Measurements from ENCODE around the gene PRKCH. TPM values are rescaled to one million over a fixed set of nuclear protein-coding genes. Genes with fewer than 3 reads are reported as not detected.

The PRKCH gene
- total RNA-seq, 2 donors from 2014 or later, result 24.6 to 73.6 TPM

DNA sequence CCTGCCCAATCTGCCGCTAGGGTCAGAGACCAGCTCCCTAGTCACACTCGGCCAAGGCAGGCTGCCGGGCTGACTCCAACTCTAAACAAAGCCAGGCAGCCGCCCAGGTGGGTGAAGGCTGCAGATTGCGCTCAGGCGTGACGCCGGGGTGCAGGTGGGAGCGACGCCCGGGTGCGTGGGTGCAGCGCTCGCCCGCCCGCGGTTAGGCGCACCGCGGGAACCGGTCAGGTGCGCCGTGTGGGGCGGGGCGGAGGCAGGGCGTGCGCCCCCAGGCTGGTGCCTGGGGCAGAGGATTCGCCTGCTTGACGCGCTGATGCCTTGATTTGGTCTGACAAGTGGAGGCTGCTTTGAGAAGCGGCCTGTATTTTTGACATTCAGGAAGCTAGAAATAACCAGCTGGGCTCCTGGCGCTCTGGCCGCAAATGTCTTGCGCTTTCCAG lies 247.2 kb downstream of the PRKCH start:
- ATAC-seq (ENCODE audit: insufficient number of reproducible peaks, low FRiP score, low read depth), result no peak
- peak overlapping the region; percentile 67 for H3K4me3 ChIP-seq
- H3K9me3 ChIP-seq, result no peaks in the 10 kb centered on the region
- no peak for DNase-seq (ENCODE audit: low spot score)
- peaks cover 13 to 39% of the 10 kb centered on the region in 2 donors for H3K4me1 ChIP-seq (ENCODE audit: control insufficient read depth in 1 of 2, low read depth in 2 of 2)
- H3K27ac ChIP-seq, result peak overlapping the region in 1 of 2 donors; percentile 16
- TF ChIP-seq, protein P1, sequence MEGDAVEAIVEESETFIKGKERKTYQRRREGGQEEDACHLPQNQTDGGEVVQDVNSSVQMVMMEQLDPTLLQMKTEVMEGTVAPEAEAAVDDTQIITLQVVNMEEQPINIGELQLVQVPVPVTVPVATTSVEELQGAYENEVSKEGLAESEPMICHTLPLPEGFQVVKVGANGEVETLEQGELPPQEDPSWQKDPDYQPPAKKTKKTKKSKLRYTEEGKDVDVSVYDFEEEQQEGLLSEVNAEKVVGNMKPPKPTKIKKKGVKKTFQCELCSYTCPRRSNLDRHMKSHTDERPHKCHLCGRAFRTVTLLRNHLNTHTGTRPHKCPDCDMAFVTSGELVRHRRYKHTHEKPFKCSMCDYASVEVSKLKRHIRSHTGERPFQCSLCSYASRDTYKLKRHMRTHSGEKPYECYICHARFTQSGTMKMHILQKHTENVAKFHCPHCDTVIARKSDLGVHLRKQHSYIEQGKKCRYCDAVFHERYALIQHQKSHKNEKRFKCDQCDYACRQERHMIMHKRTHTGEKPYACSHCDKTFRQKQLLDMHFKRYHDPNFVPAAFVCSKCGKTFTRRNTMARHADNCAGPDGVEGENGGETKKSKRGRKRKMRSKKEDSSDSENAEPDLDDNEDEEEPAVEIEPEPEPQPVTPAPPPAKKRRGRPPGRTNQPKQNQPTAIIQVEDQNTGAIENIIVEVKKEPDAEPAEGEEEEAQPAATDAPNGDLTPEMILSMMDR (IDR thresholded peaks at IDR 0.05), result peak; percentile 17
- H3K27me3 ChIP-seq (replicated peaks; ENCODE audit: insufficient read depth), result no peaks in the 10 kb centered on the region
- no peaks in the 10 kb centered on the region for H3K36me3 ChIP-seq

DNA sequence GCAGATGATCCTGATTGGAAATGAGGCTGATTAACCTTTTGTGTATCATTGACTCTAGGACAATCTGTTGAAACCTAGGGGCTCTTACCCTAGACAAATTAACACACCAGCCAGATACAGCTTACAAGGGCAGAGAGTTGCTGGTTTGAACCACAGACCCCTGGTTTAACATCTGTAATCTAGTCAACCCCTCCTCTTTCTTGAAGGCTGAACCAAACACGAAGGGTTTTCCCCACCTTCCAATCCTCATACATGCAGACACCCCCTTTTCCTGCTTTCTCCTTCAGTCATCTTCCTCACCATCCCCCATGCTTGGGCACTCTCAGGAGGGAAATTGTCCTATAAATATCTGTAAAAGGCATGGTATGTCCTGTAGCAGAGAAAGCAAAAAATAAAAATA lies 247.9 kb downstream of the PRKCH start:
- ATAC-seq (ENCODE audit: insufficient number of reproducible peaks, low FRiP score, low read depth), result no peak
- peaks cover 13 to 45% of the 10 kb centered on the region in 2 donors for H3K4me1 ChIP-seq (ENCODE audit: control insufficient read depth in 1 of 2, low read depth in 2 of 2)

DNA sequence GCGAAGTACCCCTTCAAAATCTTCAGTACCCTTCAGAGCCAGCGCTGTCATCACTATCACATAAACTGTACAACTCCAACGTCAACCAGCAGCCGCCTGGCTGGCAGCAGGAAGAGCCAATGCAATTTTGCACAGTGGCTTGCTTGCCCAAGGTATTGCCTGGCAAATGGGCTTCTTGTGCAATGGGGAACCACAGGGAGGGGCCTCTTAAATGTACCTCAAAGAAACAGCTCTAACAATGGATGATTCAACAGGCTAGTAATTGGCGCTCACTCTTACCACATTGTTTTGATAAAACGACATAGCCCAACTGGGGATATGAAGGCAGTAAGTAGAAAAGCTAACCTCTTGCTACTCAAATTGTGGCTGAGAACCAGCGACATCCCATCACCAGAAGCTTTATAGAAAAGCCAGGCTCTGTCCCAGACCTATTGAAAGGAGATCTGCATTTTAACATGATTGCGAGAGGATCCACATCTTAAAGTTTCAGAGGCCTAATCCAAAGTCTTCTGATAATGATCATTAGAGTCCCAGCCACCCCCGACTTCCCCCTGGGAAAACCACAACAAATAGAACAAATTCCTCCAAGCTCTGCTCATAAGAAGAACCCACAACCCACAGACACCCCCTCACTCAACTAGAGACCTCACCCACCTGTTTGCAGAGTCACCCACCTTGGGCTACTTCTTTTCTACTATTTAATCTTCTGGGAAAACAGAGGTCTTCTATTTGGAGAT lies 248.6 kb downstream of the PRKCH start:
- Histone ChIP-seq H3K9me3 (no peaks in the 10 kb centered on the region), H3K4me3 (no peak overlapping the region), H3K27me3 (replicated peaks; ENCODE audit: insufficient read depth) (no peaks in the 10 kb centered on the region), H3K36me3 (no peaks in the 10 kb centered on the region), H3K4me1 (ENCODE audit: control insufficient read depth in 1 of 2, low read depth in 2 of 2) (peaks cover 13 to 49% of the 10 kb centered on the region in 2 donors), H3K27ac (peak overlapping the region; percentile 20 to 37)
- no peak for ATAC-seq (ENCODE audit: insufficient number of reproducible peaks, low FRiP score, low read depth)
- DNase-seq (ENCODE audit: low spot score), result no peak
- TF ChIP-seq, protein P1 (IDR thresholded peaks at IDR 0.05), result no peak

More for the DNA sequence above, 247.9 kb downstream of the PRKCH start:
- TF ChIP-seq, protein P1 (IDR thresholded peaks at IDR 0.05), result no peak
- DNase-seq (ENCODE audit: low spot score), result no peak
- H3K4me3 ChIP-seq, result no peak overlapping the region
- H3K9me3 ChIP-seq, result no peaks in the 10 kb centered on the region
- peak overlapping the region in 1 of 2 donors; percentile 16 for H3K27ac ChIP-seq
- no peaks in the 10 kb centered on the region for H3K27me3 ChIP-seq (replicated peaks; ENCODE audit: insufficient read depth)
- H3K36me3 ChIP-seq, result no peaks in the 10 kb centered on the region

DNA sequence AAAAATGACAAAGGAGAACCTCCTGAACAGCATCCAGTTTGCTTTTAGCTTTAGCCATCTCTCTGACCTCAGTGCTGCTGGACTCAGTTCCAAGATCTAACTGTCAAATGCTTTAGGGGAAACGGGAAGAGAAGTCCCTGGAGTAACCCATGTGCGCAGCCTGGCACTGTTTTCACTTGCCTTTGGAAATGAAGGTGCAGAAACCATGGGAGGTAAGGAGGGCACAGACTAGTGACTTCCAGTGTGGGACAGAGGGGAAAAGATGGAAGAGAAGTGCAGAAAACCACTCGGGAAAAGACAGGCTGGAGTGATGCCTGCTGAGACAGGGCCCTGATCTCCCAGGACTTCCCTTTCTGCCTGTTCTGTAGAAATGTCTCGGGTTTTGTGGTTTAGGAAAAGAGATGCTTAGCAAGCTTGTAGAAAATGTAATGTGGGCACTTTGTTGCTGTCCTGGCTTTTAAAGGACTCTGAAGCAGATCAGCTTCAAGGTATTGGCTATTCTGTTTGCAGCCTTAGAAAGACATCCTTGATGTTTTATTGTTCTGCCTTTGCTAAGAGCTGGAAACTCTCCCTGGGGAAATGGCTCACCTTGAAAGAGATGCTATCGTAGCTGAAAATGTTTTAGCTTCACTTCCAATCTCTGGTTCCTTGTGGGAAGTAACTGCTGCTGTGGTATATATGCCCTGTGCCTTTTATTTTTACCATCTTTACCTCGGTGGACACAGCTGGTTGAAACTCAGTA lies 249.3 kb downstream of the PRKCH start:
- Histone ChIP-seq H3K4me1 (ENCODE audit: control insufficient read depth in 1 of 2, low read depth in 2 of 2) (peaks cover 13 to 55% of the 10 kb centered on the region in 2 donors), H3K27me3 (replicated peaks; ENCODE audit: insufficient read depth) (no peaks in the 10 kb centered on the region), H3K27ac (peak overlapping the region; percentile 20 to 37), H3K9me3 (no peaks in the 10 kb centered on the region), H3K36me3 (no peaks in the 10 kb centered on the region), H3K4me3 (no peak overlapping the region)
- TF ChIP-seq, protein P1 (IDR thresholded peaks at IDR 0.05), result no peak
- DNase-seq (ENCODE audit: low spot score) (no peak), ATAC-seq (ENCODE audit: insufficient number of reproducible peaks, low FRiP score, low read depth) (no peak)

DNA sequence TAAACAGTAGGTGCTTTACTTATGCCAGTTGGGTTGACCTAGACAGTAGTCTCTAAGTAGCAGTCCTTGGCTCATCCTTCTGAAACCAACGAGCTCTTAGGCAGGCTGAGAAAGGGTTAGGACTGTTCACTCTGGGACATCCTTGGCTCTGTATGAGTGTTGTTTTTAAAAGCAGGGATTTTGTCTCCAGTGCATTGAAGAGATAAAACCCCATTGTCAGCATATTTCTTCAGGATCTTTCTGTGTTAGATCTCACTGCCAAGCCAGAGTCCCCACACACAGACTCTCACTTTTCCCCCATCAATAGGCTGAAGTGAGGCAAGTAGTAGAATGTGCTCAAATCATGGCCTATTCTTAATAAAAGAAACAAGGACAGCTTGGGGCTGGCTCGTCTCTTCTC lies 250.5 kb downstream of the PRKCH start:
- Histone ChIP-seq H3K27ac (no peak overlapping the region), H3K36me3 (no peaks in the 10 kb centered on the region), H3K4me1 (ENCODE audit: control insufficient read depth in 1 of 2, low read depth in 2 of 2) (peaks cover 13 to 55% of the 10 kb centered on the region in 2 donors), H3K4me3 (no peak overlapping the region), H3K9me3 (no peaks in the 10 kb centered on the region), H3K27me3 (replicated peaks; ENCODE audit: insufficient read depth) (no peaks in the 10 kb centered on the region)
- ATAC-seq (ENCODE audit: insufficient number of reproducible peaks, low FRiP score, low read depth) (no peak), DNase-seq (ENCODE audit: low spot score) (no peak)
- TF ChIP-seq, protein P1 (IDR thresholded peaks at IDR 0.05), result no peak

Data from thoracic aorta (tissue), 2 donors.